NCI-H1694 (cell line): ENCODE results near the gene SEC11C.

Experiments
- DNase-seq: peaks from one replicate; lab custom pipeline; 2025; lab: John Stamatoyannopoulos, UW

The SEC11C gene

DNA sequence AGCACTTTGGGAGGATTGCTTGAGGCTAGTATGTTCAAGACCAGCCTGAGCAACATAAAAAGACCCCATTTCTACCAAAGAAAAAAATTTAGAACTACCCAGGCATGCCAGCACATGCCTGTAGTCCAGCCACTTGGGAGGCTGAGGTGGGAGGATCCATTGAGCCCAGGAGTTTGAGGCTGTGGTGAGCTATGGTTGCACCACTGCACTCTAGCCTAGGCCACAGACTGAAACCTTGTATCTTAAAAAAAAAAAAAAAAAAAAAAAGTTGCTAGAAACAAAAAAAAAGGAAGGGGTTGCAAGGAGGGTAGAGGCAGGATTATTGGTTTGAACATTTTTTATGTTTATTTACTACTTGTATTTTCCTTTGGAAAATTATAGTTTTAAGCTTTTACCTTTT, 4.8 kb downstream of the SEC11C start:
- no peak for DNase-seq

GRCh38 chr18:59145055-59145454, 5.4 kb downstream of the SEC11C start:
- DNase-seq: no peak

DNA sequence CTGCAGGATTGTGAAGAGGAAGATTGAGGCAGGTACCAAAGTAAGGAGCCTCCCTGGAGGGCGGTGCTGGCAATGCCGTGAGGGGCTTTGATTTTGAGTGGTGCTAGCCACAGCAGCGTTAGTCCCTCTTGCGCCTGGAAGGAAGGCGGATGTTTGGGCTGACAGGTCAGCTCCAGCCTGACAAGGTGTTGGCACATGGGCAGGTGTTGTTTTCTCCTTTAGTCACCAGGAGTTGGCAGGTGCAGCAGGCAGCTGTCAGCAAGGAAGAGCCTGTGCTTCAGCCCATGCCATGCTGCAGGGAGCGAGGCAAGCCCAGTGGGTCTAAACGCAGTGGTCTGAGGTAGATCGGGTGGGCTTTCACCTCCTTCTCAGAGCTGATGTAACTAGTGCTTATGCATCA, 8.5 kb downstream of the SEC11C start:
- no peak for DNase-seq

- DNase-seq: no peak
These were observed 9.3 kb downstream of the SEC11C start for GRCh38 chr18:59149007-59149406.

DNA sequence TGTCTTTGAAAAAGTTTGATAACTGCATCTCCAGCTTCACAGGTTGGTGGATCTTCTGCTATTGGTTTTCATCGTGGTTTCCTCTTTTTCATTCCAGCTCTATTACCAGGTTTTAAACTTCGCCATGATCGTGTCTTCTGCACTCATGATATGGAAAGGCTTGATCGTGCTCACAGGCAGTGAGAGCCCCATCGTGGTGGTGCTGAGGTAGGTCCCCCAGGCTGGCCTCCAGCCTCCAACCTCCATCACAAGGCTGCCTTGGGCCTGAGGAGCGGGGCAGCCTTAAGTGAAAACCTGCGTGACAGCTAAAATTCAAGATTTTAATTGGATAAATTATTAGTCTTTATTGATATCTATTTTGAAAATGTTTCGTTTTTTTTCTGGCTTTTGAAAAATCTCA, 9.7 kb downstream of the SEC11C start:
- DNase-seq: no peak

DNA sequence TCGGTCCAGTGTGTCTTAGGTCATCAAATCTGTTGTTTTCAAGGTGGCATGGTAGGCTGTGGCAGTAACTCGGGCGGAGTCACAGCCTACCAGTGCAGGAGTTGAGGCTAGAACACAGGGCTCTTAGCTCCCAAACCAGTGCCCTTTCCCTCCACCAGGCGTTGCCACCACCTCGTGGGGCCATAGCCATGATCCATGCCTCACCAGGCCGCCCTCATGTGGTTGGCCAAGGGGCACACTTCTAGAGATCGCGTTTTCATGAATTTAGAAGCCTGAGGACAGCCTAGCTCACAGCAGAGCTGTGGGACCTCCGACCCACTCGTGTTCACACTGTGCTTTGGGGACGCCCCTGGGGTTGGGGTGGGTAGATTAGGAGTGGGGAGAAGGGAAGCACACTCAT, 10.6 kb downstream of the SEC11C start:
- no peak for DNase-seq

DNA sequence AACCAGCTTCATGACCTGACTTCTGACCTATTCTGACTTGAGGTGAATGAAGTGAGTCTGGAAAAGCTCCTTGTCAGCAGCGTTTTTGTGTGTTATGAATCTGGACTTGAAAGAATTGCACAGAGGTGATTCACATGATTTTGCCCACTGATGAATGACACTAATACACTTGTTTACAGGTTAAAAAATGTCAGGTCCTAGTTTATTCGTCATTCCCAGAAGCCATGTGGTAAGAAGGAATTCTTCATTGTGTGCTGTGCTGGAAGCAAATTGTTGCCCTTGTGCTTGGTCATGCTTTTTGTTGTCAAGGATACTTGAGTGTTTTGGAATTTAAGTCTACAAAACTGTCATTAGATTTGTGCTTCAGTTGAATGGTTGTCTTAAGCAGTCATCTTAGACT, 15.5 kb downstream of the SEC11C start:
- no peak for DNase-seq

- no peak for DNase-seq
These were observed 16.6 kb downstream of the SEC11C start for GRCh38 chr18:59156316-59156715.

GRCh38 chr18:59159265-59159664, 19.6 kb downstream of the SEC11C start:
- DNase-seq: no peak

DNA sequence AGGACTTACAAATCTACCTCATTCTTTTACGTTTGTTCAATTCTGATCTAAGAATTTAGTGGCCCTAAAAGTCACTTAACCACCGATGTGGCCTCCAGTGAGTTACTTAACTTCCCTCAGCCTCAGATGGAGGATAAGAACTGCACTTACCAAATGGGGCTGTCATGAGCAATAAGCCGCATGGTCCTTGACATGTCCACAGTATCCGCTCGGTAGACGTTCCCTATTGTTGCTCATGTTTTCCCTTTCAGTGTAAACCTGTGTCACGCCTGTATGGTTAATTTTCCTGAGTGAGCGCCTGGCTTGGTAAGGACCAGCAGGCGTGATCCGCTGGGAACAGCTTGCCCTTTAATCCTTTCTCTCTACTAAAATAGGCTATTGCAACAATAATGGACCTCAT, 20.3 kb downstream of the SEC11C start:
- DNase-seq: no peak

GRCh38 chr18:59172664-59173249, 33.1 kb downstream of the SEC11C start:
- DNase-seq: no peak

- no peak for DNase-seq
These were observed 37.8 kb downstream of the SEC11C start for GRCh38 chr18:59177485-59177884.

GRCh38 chr18:59180150-59180845, 40.6 kb downstream of the SEC11C start:
- DNase-seq: no peak

GRCh38 chr18:59182673-59183072, 43.0 kb downstream of the SEC11C start:
- no peak for DNase-seq

- no peak for DNase-seq
These were observed 49.3 kb downstream of the SEC11C start for GRCh38 chr18:59189008-59189407.

- no peak for DNase-seq
These were observed 50.1 kb downstream of the SEC11C start for GRCh38 chr18:59189746-59190145.

DNA sequence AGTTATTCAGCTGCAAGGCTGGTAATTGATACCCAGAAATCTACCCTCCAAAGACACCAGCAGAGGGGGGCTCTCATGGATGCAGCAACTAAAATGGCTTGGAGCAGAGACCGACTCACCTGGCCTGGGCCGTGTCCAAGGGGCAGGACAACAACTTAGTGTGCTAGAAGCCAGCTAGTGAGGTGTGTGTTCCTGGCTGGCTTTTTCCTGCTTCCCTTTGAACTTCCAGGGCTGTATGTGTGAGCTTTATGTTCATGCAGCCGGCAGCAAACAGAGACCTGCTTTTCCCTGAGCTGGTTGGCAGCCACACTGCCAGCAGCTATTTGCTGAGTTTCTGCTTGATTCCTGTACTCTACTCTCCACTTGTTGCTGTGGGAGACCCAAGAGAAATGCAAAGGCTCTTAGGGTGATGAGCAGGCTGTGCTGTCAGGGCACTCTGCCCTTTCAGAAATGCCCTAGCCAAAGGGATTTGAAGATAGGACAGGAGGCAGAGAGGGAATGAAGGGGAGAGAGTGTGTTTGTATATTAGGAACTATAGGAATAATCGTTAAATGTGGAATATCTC, 56.6 kb downstream of the SEC11C start:
- no peak for DNase-seq

DNA sequence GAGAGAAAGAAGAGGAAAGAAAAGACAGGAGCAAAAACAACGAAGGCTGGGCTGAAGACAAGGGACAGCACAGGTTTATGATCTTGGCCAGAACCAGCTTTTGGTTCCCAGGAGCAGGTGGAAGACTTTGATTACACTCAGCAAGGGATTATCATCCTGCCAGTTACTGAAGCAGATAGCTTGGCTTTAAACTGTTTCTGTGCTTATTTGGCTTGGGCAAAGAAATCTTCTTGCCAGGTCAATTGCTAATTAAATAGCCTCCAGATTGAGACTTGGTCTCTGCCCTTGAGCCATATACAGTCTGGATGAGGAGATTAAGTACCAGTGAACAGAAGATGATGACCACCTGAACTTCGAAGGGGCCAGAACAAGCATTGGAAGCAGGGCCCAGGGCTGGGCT, 58.0 kb downstream of the SEC11C start:
- DNase-seq: no peak

DNA sequence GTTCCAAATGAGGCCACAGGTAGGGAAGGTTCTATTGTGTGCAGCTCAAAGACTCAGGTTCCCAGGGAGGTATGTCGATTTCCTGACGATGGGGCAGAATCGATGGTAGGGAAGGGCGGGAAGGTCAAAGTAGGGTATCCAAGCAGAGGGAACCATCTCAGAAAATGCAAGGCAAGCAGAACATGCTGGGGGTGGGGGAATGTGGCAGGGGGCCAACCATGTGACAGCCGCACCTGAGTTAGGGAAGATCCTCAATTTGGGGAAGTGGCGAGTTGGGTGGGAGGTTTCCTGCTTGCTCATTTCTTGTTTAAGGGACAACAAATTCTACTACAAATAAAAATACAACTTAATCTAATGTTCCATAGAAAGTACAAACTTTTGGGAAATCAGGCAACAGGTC, 58.5 kb downstream of the SEC11C start:
- DNase-seq: no peak

DNA sequence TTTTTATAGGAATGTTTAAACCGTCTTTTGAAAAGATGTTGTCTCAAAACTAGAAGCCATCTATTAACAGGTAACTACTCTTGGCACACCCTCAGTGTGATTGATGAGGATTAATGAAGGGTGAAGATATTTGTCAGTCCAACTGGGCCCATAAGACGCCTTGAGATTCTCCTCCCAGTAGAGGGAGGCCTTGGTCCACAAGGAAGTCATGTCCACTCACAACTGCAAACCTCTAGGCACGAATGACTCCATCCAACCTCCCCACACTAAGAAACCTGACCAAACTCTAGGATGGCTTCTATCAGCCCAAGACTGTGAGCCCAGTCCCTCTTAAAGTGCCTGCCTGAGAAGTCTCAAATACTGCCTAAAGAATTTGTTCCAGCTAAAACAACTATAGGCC, 61.1 kb downstream of the SEC11C start:
- no peak for DNase-seq

GRCh38 chr18:59202258-59202820, 62.7 kb downstream of the SEC11C start:
- DNase-seq: no peak

DNA sequence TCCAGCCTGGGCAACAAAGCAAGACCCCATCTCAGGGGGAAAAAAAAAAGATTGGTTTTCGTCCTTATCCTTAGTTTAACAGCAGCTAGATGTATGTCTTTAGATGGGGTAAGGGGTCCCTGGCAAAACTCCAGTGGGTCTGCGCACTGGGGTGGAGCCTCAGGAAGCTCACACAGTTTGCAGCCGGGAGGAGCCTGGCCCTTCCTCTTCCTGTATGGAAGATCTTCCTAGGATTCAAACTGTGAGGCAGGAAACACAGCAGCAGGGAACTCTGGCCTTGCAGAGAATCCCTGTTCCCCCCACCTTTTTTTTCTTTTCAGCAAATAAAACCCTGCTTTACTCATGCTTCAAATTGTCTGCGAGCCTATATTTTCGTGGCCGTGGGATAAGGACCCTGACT, 67.8 kb downstream of the SEC11C start:
- DNase-seq: no peak
